ENCODE results near the gene EYS. TPM values are rescaled to one million over a fixed set of nuclear protein-coding genes. Genes with fewer than 3 reads are reported as not detected.

Gene EYS
- total RNA-seq, 2 donors from 2014 or later = not detected

DNA sequence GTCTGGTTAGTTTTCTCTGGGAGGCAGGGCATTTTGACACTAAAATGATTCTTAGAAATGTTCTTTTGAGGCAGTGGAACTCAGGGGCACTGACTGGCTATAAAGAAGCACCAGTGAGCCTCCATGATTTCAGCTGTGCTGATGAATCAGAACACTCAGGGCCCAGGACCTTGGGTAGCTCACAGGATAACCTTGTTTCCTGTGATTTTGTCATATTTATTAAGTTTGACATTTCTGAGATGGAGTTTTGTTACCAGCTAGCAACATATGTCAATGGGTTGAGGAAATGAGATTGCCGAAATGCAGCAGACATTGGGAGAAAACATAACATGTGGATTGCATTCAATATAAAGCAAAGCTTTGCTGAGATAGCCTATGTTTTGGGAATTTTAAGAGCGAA is 802.4 kb downstream of the EYS start:
- Histone ChIP-seq H3K36me3 (no peaks in the 10 kb centered on the region), H3K27me3 (no peaks in the 10 kb centered on the region), H3K4me1 (no peaks in the 10 kb centered on the region), H3K9me3 (no peaks in the 10 kb centered on the region), H3K4me3 (no peak overlapping the region), H3K27ac (no peak overlapping the region)
- no peak for TF ChIP-seq CTCF (IDR thresholded peaks at IDR 0.05)
- no peak for DNase-seq (ENCODE audit: low spot score)

GRCh38 chr6:64902596-64902995 is 804.4 kb downstream of the EYS start:
- H3K27me3 ChIP-seq = no peaks in the 10 kb centered on the region
- TF ChIP-seq CTCF (IDR thresholded peaks at IDR 0.05) = no peak
- no peaks in the 10 kb centered on the region for H3K9me3 ChIP-seq
- H3K4me1 ChIP-seq = no peaks in the 10 kb centered on the region
- no peak overlapping the region for H3K27ac ChIP-seq
- DNase-seq (ENCODE audit: low spot score) = no peak
- H3K4me3 ChIP-seq = no peak overlapping the region
- H3K36me3 ChIP-seq = no peaks in the 10 kb centered on the region

GRCh38 chr6:64896939-64897338 is 810.1 kb downstream of the EYS start:
- H3K27ac ChIP-seq = no peak overlapping the region
- H3K36me3 ChIP-seq = no peaks in the 10 kb centered on the region

GRCh38 chr6:64895945-64896344 is 811.1 kb downstream of the EYS start:
- TF ChIP-seq CTCF (IDR thresholded peaks at IDR 0.05) = no peak
- no peak for DNase-seq (ENCODE audit: low spot score)
- no peaks in the 10 kb centered on the region for H3K27me3 ChIP-seq
- no peak overlapping the region for H3K27ac ChIP-seq
- H3K9me3 ChIP-seq = no peaks in the 10 kb centered on the region
- H3K4me3 ChIP-seq = no peak overlapping the region
- H3K4me1 ChIP-seq = no peaks in the 10 kb centered on the region
- H3K36me3 ChIP-seq = no peaks in the 10 kb centered on the region

More at GRCh38 chr6:64896939-64897338, 810.1 kb downstream of the EYS start:
- Histone ChIP-seq H3K9me3 (no peaks in the 10 kb centered on the region), H3K4me3 (no peak overlapping the region), H3K27me3 (no peaks in the 10 kb centered on the region), H3K4me1 (no peaks in the 10 kb centered on the region)
- no peak for DNase-seq (ENCODE audit: low spot score)
- no peak for TF ChIP-seq CTCF (IDR thresholded peaks at IDR 0.05)

GRCh38 chr6:64890609-64891008 is 816.4 kb downstream of the EYS start:
- no peak for DNase-seq (ENCODE audit: low spot score)
- Histone ChIP-seq H3K9me3 (no peaks in the 10 kb centered on the region), H3K4me1 (no peaks in the 10 kb centered on the region), H3K36me3 (no peaks in the 10 kb centered on the region), H3K27me3 (no peaks in the 10 kb centered on the region), H3K4me3 (no peak overlapping the region), H3K27ac (no peak overlapping the region)
- no peak for TF ChIP-seq CTCF (IDR thresholded peaks at IDR 0.05)

GRCh38 chr6:64889144-64889543 is 817.9 kb downstream of the EYS start:
- Histone ChIP-seq H3K4me3 (no peak overlapping the region), H3K9me3 (no peaks in the 10 kb centered on the region), H3K27ac (no peak overlapping the region), H3K27me3 (no peaks in the 10 kb centered on the region), H3K4me1 (no peaks in the 10 kb centered on the region), H3K36me3 (no peaks in the 10 kb centered on the region)
- TF ChIP-seq CTCF (IDR thresholded peaks at IDR 0.05) = no peak
- DNase-seq (ENCODE audit: low spot score) = no peak

Measured in right atrium auricular region (tissue), 2 donors.